Fibroblast of peridontal ligament (primary cell): ENCODE data around the gene SATB2.

Source experiments
- DNase-seq: peaks from one replicate; pipeline ENCODE4 v3.0.0-alpha.2; 2010; ENCODE audit errors: extremely low read depth

The SATB2 gene

DNA sequence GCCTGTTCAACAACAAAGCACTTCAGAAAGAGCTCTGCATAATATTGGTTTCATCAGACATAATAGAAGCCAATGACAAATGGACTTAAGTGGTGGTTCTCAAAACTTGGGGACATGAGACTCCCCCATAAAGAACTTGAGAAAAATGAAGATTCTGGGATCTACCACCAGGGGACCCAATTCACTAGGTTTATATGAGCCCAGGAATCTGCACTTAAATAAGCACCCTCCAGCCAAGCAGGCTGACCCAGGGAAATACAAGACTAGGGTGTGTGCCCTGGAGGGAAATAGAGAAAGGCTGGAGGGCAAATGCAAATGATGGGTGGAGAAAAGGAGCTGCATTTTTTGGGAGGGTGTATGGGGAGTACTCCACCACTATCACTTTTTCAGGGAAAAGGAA lies 52.5 kb downstream of the SATB2 start:
- peak; percentile 35 for DNase-seq

- DNase-seq: peak; percentile 83
Observed at GRCh38 chr2:199404841-199405240, 52.9 kb downstream of the SATB2 start.

GRCh38 chr2:199395311-199395710 lies 62.4 kb downstream of the SATB2 start:
- DNase-seq: no peak

DNA sequence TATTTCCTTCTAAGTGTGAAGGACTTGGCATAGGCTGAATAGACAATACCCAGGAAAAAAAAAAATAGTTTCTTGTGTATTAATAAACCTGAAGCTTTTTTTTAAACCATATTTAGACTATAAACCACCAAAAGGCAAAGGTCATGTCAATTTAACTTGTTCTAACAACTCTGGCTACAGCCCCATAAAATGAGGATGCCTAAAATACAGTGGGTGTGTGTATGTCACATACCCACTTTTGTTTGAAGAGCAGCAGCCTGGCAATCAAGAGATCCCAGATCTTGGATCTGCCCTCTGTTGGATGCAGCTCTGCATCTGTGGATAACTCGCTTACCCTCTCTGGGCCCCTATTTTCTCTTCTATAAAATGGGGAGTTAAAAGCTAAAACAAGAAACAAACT lies 65.4 kb downstream of the SATB2 start:
- peak; percentile 35 for DNase-seq

GRCh38 chr2:199388728-199389268 lies 68.9 kb downstream of the SATB2 start:
- no peak for DNase-seq

DNA sequence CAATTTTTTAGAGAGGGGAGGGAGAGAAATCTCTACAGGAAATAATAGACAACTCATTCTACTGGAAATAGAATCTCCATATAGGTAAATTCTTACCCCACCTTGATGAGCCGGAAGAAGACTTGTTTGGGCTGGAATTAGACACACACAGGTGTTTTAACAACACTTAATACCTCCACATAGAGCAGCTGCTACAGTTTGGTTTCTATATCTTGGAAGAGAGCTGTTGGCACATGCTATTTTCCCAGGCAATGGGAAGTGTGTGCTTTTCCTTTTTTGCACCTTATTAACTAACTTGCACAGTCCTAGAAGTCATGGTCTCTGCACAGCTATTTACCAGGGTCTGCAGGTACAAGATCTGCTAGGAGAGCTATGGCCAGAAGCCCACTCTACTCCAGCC lies 73.7 kb downstream of the SATB2 start:
- DNase-seq: no peak

GRCh38 chr2:199383021-199383420 lies 74.7 kb downstream of the SATB2 start:
- peak; percentile 54 for DNase-seq

DNA sequence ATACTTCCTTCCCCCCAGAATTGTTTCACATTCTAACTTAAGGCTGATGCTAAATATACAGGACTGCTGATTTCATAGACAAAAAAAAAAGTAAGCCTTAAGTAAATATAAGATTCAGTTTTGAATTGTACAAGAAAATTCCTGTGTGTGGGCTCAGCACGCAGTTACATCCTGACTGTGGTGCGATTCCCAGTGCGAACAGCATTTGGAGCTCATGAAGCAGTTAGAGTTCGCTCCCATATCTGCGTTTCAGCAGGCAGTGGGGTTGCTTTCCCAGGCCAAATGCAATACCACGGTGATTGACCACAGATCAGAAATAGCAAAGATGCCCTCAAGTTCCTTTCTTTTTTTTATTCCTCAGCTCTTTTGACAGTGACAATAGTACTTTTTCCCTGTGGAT lies 75.6 kb downstream of the SATB2 start:
- DNase-seq: peak; percentile 89

DNA sequence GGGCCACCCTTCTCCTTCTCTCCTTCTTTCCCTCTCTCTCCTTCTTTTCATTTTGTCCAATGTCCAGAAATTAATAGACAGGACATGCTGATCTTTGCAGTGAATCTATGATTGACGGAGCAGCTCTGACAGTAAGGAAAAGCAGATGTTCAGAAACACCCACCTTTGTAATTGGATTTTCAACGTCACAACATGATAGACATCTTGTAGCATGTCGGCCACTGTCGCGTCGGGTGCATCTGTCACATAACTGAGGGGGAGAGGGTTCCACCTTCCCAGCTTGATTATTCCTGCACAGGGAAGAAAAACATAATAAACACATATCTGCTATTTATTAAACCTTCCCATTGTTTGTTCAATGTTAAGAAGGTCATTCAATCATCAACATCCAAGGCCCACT lies 76.2 kb downstream of the SATB2 start:
- no peak for DNase-seq

DNA sequence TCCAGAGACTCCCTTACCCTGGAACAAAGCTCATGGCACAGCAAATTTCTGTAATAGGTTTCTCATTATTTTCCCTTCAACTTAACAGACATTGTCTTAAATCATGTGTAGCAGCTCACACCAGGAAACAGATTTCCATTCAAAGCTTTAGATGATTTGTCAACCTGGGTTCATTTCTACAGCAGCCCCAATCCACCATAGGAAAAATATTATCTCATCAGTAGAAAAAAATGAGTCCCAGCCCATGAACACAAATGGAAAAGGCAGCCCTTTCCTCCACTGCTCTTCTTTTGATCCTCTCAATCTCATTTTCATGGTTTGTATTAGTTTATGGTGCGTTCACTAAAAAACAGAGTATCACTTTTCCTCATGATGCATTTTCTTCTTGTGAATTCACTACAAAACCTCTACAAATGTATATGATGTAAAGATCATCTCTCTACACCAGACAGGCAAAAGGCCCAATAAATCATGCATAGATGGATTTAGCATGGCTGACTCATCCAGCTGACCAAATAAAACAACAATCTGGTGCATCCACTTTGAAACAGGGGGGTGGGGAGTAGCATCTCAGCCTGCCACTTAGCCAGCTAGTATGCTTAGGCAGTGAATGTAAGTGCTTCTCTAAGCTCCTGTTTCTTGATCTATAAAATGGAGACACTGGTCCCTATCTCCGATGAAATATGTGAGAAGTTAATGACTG lies 78.6 kb downstream of the SATB2 start:
- peak; percentile 73 for DNase-seq

- peak; percentile 65 for DNase-seq
Observed at GRCh38 chr2:199370150-199370780, 87.5 kb downstream of the SATB2 start.

GRCh38 chr2:199366406-199366805 lies 91.3 kb downstream of the SATB2 start:
- no peak for DNase-seq

- no peak for DNase-seq
Observed at GRCh38 chr2:199364153-199364552, 93.6 kb downstream of the SATB2 start.

DNA sequence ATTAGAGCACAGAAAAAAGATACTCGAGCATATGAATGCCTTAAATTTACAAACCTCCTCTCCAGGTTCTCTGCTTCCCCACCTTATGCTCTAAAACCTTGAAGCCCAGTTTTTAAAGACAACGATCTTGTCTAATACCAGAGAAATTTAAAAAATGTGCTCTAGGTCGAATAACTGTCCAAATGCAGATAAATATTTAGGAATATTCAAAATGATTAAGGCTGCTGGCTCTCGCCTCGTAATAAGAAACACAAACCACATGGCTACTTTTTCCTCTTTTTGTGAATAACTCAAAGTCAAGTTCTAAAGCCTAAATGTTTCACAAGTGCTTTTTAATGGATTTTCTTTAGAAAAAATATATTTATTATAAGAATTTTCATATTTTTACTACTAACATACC lies 101.3 kb downstream of the SATB2 start:
- peak; percentile 57 for DNase-seq

GRCh38 chr2:199348871-199349270 lies 108.9 kb downstream of the SATB2 start:
- DNase-seq: peak; percentile 73

DNA sequence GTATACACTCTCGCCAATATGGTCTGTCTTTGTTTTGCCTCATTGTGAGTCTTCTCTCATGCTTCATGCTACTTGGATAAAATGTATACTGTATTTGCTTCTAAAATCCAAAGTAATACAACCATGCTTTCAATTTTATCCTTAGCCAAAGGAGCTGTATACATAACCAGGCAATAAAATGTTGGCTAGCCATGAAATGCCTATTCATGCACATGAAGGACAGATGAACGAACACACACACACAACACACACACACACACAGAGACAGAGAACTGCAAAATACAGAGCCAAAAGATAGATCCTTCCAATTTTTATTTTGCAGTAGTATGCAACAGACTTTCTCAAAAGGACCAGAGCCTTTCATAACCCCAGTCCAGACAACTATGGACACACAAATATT lies 113.7 kb downstream of the SATB2 start:
- no peak for DNase-seq

DNA sequence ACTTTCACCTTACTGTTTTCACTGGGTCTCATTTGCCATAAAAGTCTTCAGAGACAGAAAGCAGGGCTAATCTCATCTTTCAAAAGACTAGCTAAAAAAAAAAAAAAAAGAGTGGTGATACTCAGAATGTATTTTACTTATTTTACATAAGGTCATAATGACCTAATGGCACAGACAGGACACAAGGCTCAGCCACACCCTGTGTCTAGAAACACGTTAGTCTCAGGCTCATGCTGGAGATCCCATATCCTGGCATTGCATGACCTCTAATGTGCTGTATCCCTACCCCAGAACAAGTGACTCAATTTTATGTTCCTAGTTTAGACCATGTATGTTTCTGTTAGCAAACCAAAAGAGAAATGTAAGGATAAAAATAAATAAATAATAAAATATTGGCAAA lies 115.4 kb downstream of the SATB2 start:
- DNase-seq: no peak

- DNase-seq: peak; percentile 38
Observed at GRCh38 chr2:199341123-199341522, 116.6 kb downstream of the SATB2 start.

- peak; percentile 80 for DNase-seq
Observed at GRCh38 chr2:199339891-199340605, 117.7 kb downstream of the SATB2 start.

GRCh38 chr2:199336546-199336945 lies 121.2 kb downstream of the SATB2 start:
- DNase-seq: no peak

GRCh38 chr2:199335502-199335901 lies 122.2 kb downstream of the SATB2 start:
- peak; percentile 42 for DNase-seq

- DNase-seq: peak; percentile 79
Observed at GRCh38 chr2:199329466-199329865, 128.3 kb downstream of the SATB2 start.

GRCh38 chr2:199329031-199329430 lies 128.7 kb downstream of the SATB2 start:
- DNase-seq: no peak
